Mesothelial cell of epicardium (in vitro differentiated cells): Measurements from ENCODE around the gene CCL27. TPM values are rescaled to one million over a fixed set of nuclear protein-coding genes. Genes with fewer than 3 reads are reported as not detected.

Experiments
- DNase-seq, 2 experiments: peaks; one replicate each; pipeline ENCODE4 v3.0.0; 2021; ENCODE audit warnings: low spot score in 2 of 2; ENCODE audit not compliant: unreplicated experiment in 2 of 2
- H3K27ac Mint-ChIP-seq: 2 replicates; pipeline ENCODE4 v1.8.0; 2021; ENCODE audit warnings: mixed read lengths
- H3K27me3 Mint-ChIP-seq: 2 replicates; pipeline ENCODE4 v1.8.0; 2021; ENCODE audit warnings: low read depth, mixed read lengths
- H3K36me3 Mint-ChIP-seq: 2 replicates; pipeline ENCODE4 v1.8.0; 2021; ENCODE audit warnings: mixed read lengths
- H3K4me1 Mint-ChIP-seq: 2 replicates; pipeline ENCODE4 v1.8.0; 2021; ENCODE audit warnings: mixed read lengths
- H3K4me3 Mint-ChIP-seq: 2 replicates; pipeline ENCODE4 v1.8.0; 2021; ENCODE audit warnings: mild to moderate bottlenecking, moderate library complexity, mixed read lengths
- H3K9me3 Mint-ChIP-seq: 2 replicates; pipeline ENCODE4 v1.8.0; 2021; ENCODE audit warnings: mixed read lengths
- total RNA-seq: library from RNA; stranded (reverse); gene quantifications from 3 replicates; pipeline ENCODE4 v1.2.1, GENCODE V29; 2021
- TF ChIP-seq, protein P1 (sequence below): fragments of 200-600 bp; sonication (generic); IDR thresholded peaks from one replicate; pipeline ENCODE4 v1.5.0; 2021; ENCODE audit warnings: antibody characterized with exemption; ENCODE audit not compliant: unreplicated experiment

Gene CCL27
- total RNA-seq, 1 donor from 2014 or later: not detected

DNA sequence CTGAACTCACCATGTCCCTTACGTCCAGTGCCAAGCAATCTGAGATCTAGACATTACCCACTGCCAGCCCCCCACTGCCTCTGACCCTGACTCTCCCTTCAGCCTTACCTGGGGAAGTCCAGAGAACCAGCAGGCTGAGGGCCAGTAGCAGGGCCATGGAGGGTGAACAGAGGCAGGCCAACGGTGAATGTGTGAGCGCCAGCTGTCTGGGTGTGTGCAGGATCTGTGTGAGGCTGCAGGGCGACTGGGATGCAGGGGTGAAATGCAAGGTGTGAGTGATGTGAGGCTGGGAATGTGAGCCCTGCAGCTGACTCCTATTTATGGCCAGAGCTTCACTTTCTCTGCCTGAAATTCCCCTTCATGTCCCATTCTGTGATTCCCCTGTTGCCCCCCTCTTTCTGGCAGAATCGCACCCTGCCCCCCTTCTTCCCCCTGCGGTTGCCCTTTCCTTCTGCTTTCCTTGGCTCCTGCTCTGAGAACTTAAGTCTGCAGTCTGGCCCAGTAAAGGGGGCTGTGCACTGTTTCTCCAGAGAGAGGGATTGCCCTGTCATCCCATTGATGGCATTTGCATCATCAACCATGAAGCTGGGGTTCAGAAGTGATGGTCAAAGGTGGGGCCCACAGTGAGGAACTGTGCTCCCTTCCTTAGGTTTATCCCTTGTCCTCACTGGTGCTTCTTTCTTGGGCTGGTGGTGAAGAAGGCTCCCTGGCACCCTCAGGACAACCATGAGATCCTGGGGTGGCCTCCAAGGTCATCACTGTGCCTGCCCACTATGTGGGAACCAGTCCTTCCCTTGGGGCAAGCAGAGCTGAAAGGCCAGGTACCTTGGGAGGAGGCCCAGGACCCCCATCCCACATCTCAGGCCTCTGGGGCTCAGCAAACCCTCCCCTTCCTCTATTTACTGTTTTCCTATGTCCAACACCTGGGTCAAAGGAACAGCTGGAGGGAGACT lies 28.8 kb upstream of the CCL27 start, which contains the start of gene CCL19:
Gene CCL19, minus strand, starts transcription at position 294 of the 953 bp plus-strand sequence. Its CDS starts 137 bp downstream, at position 157.
- Mint-ChIP-seq H3K27ac (no peak within 1 kb of the TSS), H3K4me1 (no peaks in the 10 kb centered on the region), H3K27me3 (no peaks in the 10 kb centered on the region), H3K9me3 (peaks cover 15% of the 10 kb centered on the region), H3K36me3 (peaks cover 9% of the 10 kb centered on the region), H3K4me3 (no peak within 1 kb of the TSS)
- no peak for DNase-seq
- TF ChIP-seq, protein P1, sequence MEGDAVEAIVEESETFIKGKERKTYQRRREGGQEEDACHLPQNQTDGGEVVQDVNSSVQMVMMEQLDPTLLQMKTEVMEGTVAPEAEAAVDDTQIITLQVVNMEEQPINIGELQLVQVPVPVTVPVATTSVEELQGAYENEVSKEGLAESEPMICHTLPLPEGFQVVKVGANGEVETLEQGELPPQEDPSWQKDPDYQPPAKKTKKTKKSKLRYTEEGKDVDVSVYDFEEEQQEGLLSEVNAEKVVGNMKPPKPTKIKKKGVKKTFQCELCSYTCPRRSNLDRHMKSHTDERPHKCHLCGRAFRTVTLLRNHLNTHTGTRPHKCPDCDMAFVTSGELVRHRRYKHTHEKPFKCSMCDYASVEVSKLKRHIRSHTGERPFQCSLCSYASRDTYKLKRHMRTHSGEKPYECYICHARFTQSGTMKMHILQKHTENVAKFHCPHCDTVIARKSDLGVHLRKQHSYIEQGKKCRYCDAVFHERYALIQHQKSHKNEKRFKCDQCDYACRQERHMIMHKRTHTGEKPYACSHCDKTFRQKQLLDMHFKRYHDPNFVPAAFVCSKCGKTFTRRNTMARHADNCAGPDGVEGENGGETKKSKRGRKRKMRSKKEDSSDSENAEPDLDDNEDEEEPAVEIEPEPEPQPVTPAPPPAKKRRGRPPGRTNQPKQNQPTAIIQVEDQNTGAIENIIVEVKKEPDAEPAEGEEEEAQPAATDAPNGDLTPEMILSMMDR: no peak

DNA sequence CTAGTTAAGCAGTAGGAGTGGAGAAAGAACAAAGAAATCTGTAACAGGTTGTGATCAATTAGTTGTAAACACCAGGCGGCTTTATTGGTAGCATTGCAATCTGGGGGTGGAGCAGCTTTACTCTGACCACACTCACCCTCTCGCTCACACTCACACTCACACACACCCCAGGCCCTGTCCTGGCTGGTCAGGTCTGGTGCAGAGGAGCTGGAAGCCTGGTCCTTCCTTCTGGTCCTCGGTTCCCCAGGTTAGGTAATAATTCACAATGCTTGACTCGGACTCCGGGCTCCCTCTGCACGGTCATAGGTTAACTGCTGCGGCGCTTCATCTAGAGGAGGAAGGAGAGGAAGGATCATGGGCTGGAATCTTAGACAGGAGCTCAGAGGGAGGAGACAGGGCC lies 27.1 kb upstream of the CCL27 start:
- Mint-ChIP-seq H3K9me3 (peaks cover 10% of the 10 kb centered on the region), H3K4me1 (no peaks in the 10 kb centered on the region), H3K36me3 (peaks cover 5% of the 10 kb centered on the region), H3K27me3 (no peaks in the 10 kb centered on the region), H3K4me3 (no peak overlapping the region), H3K27ac (no peak overlapping the region)
- TF ChIP-seq, protein P1: no peak
- DNase-seq: no peak

- H3K4me1 Mint-ChIP-seq: no peaks in the 10 kb centered on the region
- DNase-seq: no peak
- TF ChIP-seq, protein P1: no peak
- peaks cover 10% of the 10 kb centered on the region for H3K9me3 Mint-ChIP-seq
- H3K4me3 Mint-ChIP-seq: no peak overlapping the region
- no peak overlapping the region for H3K27ac Mint-ChIP-seq
- H3K36me3 Mint-ChIP-seq: peaks cover 5% of the 10 kb centered on the region
- no peaks in the 10 kb centered on the region for H3K27me3 Mint-ChIP-seq
Observed at GRCh38 chr9:34689116-34689470, 26.6 kb upstream of the CCL27 start.

DNA sequence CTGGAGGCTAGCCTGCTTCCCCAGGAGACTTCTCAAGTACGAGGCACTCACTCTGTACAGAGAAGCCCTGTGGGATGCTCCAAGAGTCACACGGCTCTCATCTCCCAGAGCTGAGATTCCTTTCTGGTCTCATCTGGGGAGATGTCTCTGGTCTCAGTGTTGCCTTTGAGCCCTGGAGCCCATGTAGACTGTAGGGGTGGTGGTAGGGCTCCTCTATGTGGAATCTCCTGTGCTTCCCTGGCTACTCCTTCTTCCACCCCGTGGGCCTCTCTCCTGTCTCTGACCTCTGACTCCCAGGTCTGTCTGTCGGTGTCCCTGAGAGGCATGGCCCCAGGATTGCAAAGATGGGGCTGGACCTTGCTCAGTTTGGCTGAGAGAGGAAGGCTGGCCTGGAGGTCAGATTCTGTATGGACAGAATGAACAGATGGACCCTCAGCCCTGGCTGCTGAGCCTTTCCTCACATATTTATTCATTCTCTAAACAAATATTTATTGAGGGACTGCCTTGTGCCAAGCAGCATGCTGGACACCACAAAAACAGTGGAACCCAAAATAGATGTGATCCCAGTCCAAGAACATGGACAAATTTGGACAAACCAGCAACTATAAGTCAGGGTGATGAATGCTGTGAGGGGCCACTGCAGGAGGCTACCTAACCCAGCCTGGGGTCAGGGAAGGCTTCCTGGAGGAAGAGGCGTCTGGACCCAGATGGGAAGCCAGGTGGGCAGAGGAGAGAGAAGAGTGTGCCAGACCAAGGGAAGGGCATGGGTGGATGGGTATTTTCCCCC lies 26.1 kb upstream of the CCL27 start:
- Mint-ChIP-seq H3K4me3 (no peak overlapping the region), H3K36me3 (peaks cover 5% of the 10 kb centered on the region)

DNA sequence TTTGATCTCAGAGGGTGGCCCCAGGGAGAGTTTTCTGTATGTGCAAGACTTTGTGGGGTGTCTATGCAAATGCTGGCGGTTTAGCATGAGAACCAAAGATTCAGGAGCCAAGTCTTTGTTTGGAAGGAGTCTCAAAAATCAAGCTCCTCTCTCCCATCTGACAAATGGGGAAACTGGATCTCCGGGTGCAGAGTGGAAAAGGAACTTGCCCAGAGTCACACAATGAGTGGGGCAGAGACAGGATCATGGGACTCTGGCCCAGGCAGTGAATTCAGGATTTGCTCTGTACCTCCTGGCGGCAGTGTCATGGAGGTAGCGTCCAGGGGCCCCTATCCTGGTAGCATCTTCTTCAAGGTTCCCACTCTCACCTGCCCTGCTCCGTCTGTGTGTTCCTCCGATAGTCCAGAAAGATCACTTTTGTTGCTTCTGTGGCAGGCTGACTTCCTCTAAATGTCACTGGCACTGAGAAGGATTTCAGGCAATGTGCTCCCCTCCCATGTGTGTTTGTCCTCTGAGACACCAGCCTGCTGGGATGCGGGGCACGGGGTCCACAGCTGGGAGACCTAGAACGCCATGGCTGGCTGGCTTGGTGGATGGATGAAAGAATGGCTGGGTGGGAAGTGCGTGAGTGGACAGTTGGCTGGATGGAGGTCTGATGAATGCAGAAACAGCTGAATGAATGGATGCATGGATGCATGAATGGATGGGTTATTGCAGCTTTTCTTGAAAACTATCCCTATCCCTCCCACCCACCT lies 25.0 kb upstream of the CCL27 start:
- Mint-ChIP-seq H3K9me3 (no peaks in the 10 kb centered on the region), H3K36me3 (peaks cover 3% of the 10 kb centered on the region), H3K4me3 (no peak overlapping the region), H3K27ac (no peak overlapping the region), H3K27me3 (no peaks in the 10 kb centered on the region), H3K4me1 (no peaks in the 10 kb centered on the region)
- no peak for DNase-seq
- TF ChIP-seq, protein P1: no peak

More for the DNA sequence above, 26.1 kb upstream of the CCL27 start:
- Mint-ChIP-seq H3K9me3 (peaks cover 6% of the 10 kb centered on the region), H3K27ac (no peak overlapping the region), H3K4me1 (no peaks in the 10 kb centered on the region), H3K27me3 (no peaks in the 10 kb centered on the region)
- no peak for DNase-seq
- TF ChIP-seq, protein P1: no peak
